GM12864 (cell line): ENCODE data around the gene LRCOL1.

Experiments used
- DNase-seq: peaks from one replicate; pipeline ENCODE4 v3.0.0-alpha.2; 2011; ENCODE audit warnings: low read depth
- H3K4me3 ChIP-seq: 2 replicates; pipeline ENCODE4 v1.5.1; 2011; ENCODE audit warnings: mild to moderate bottlenecking, low read depth, low read length, control low read depth
- CTCF ChIP-seq: IDR thresholded peaks from 2 replicates; pipeline ENCODE4 v1.5.1; 2011; ENCODE audit warnings: low read depth, mild to moderate bottlenecking, moderate library complexity, low read length, control low read depth, inconsistent platforms; ENCODE audit errors: missing control alignments

LRCOL1 gene

GRCh38 chr12:132610051-132610759 lies at the start of gene LRCOL1:
TSS of gene LRCOL1 (minus strand) at chr12:132610582. CDS start at chr12:132606251, 4,331 bp downstream.
- no peak for TF ChIP-seq CTCF
- H3K4me3 ChIP-seq: no peak within 1 kb of the TSS
- no peak for DNase-seq

GRCh38 chr12:132660052-132660451 lies 49.7 kb upstream of the LRCOL1 start:
- DNase-seq: no peak
- no peak for TF ChIP-seq CTCF
- no peak overlapping the region for H3K4me3 ChIP-seq

DNA sequence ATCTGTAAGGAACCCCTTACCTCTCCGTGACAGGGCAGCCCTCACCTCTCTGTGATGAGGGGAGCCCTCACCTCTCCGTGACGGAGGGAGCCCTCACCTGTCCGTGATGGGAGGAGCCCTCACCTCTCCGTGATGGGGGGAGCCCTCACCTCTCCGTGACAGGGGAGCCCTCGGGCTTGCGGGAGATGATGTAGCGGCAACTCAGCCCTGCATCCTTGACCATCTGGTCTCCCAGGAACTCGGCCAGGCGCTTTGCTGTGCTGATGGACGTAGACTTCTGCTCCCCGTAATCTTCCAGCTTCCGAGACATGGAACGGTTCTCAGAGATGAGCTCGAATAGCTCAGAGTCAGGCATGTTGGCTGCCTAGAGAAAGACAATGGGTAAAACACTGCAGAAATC lies 48.8 kb upstream of the LRCOL1 start:
- DNase-seq: no peak
- no peak for TF ChIP-seq CTCF
- H3K4me3 ChIP-seq: no peak overlapping the region

GRCh38 chr12:132658149-132658894 lies 47.9 kb upstream of the LRCOL1 start:
- no peak overlapping the region for H3K4me3 ChIP-seq
- TF ChIP-seq CTCF: no peak
- DNase-seq: no peak

DNA sequence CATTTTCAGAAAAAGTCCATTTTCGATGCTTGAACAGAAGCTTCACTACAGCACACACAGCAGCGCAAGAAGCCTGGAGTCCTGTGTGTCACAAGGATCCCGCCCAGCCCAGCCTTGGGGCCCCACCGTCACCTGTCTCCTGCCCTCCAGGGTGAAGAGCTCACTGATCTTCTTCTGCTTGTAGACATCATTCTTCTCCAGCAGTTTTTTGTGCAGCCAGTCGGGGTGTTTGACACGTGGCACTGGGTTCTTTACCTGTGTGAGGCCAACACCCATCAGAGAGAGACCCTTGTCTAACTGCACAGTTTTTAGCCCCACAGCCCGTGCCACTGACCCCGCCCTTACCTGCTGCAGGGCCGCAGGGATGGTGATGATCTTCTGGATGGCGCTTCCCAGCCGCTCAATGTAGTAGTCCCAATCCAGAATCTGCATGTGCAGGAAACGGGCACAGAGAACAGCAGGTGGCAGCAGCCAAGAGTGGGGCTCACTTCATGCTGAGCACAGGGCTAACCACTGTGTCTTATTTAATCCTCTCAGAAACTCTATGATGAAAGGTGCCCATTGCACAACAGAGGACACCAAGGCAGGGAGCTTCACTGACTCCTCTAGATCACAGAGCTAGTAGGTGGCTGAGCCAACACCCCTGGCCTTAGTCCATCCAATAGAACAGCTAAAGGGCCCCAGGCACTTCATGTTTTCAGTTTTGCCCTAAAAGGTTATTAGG lies 46.8 kb upstream of the LRCOL1 start:
- DNase-seq: no peak
- TF ChIP-seq CTCF: no peak
- no peak overlapping the region for H3K4me3 ChIP-seq

GRCh38 chr12:132653567-132654290 lies 43.3 kb upstream of the LRCOL1 start:
- no peak overlapping the region for H3K4me3 ChIP-seq
- no peak for DNase-seq
- TF ChIP-seq CTCF: no peak
